NCI-H82 (cell line): ENCODE results near the gene PACSIN1.
A peak's percentile ranks its signal among the peaks of the same experiment; 100 is the strongest.

ENCODE experiments used
- DNase-seq: peaks from one replicate; lab custom pipeline; 2025; lab: John Stamatoyannopoulos, UW

The PACSIN1 gene

DNA sequence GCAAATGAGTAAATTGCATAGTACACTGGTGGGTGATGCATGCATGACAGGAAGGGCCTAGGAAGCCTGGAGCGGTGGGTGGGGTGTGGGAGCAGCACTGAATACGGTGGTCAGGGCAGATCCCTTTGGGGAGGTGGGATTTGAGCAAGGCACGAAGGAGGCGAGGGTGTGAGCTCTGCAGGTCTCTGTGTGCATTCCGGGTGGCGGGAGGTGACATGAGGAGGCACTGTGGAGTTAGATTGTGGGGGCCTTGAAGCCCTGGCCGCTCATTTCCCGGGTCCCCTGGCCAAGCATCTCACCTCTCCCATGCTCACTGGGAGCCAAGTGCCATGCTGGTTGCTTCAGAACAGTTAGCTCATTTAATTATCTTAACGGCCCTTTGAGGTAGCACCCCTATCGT is 96.5 kb downstream of the PACSIN1 start:
- DNase-seq, result no peak

DNA sequence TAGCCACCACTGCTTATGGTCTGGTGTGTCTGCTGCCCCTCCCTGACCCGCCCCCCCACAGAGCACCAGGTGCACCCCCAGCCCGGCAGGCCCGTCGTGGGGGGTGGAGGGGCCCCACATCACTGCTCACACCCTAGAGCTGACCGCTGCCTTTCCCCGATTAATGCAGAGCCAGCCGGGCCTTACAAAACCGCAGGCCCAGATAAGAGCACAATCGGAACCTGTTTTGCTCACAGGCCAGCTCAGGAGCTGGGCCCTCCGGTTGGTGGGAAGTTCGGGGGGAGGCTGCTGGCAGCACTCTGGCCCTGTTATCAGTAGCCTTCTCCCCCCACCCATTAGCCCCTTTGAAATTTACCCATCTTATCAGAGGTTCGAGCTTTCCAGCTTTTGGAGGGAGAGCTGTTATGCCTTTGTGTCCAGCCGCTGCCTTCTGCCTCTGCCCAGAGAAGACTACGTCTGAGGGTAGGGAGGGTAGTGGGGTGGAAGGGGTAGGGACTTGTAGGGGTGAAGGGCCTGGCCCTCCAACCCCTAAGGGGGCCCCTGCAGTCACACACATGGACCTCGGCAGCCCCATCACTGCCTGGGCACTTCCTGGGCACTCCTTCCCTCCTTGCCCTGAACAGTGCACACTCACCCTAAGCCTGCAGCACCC is 97.1 kb downstream of the PACSIN1 start:
- DNase-seq, result no peak

DNA sequence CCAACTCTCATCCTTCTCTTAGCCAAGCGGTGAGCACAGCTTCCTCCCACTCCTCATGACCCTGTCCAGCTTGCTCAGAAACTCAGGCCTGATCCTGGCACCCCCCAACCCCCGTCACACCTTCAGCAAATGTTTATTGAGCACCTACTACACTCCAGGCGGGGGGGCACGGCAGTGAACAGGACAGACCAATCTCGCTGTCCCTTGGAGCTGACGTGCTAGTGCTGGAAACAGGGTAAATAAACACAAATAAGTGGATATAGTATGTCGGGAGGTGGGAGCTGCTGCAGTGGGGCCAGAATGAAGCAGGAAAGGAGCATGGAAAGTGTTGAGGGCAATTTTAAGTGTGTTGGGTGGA is 97.6 kb downstream of the PACSIN1 start:
- no peak for DNase-seq

DNA sequence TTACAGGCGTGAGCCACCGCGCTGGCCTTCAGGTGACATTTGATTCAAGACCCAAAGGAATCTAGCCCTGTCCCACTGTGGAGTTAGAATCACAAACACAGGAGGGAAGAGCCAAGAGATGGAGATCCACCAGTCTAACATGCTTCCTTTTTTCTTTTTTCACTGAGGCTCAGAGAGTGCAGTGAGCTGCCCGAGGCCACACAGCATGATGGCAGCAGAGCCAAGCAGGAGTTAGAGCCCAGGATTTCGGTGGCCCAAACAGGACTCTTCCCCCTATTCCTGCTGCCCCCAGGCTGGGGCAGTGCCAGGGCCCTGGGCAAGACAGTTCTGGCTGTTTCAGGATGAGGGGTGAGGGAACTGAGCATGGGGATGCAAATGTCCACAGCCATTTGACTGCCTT is 98.3 kb downstream of the PACSIN1 start:
- no peak for DNase-seq

DNA sequence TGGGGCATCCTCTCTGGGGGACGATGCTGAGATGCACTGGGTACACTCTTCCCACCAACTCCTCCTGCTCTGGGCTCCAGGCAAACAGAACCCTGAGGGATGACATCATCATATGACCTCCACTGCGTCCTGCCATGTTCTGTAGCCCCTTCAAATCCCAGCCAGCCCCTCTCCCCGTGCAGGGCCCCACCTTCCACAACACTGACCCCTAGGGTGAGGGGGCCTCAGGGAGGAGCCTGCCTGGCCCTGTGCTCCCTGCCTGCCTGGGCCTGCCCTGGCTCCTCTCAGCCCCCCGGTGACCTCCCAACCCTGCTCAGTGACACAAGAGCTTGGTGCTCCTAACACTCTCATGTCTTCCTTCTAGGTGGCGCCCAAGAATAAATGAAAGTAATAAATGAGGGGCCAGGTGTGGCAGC is 99.9 kb downstream of the PACSIN1 start:
- DNase-seq, result peak; percentile 56

DNA sequence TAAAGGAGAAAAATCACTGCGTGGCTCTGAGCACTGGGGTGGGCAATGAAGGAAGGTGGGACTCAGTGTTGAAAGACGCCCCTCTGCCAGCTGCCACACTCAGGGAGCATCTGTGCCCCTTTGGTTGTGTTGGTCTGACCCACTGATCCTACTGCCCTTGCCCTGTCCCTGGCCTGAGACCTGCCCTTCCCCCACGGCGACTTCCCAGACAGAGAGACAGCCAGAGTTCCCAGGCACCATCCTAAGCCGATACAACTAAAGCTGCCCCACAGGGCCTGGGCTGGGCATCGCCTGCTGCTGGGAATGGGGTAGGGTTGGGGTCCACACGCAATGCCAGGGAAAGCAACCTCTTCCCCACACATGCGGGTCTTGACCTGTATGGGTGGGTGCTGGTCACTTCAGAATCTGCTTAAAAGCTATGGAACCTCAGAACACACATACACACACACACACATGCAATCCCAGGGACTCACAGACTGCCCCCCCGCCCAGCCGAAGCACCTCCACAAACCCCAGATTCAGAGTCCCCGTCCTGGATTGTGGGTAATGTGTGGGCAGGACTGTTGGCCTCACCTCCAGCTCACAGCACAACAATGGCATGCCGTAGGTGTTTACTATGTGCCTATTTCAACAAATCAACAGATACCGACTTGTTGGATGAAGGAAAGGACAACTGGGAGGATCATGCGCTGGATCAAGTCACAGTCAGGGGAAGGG is 101.1 kb downstream of the PACSIN1 start:
- DNase-seq, result no peak

DNA sequence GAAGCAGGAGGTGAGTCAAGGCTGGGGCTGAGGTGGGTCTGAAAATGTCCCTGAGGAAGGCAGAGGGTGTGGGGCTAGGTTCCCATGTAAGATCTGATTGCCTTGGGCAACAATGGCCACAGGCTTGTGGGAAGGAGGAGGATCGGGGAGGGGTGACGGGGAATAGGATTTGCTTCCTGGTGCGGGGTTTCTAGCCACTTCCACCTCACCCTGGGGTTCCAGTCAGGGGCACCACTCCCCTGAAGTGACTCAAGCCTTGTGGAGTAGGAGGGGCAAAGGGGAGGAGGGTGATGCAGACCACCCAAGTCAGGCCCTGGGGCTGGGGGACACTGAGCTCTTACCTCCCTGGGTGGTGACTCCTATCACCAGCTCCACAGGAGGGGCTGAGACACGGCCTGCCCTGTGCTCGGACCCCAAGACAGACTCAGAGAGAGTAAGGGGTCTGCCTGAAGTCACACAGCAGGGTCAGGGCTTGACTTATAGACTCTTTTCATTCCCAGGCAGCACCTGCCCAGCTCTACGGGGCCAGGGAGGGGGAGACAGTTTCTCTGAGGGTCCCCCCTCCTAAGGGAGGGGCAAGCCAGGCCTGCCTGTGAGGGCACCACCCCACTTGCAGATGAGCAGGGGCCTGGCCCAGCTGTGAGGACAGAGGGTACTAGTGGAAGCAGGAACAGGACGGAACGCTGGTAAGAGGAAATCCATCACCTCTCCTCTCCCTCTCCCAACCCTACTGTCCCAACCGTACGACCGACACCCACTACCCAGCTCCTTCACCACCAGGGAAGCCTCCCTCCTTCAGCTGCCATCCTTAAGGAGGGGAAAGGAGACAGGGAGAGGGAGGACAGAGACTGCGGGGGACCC is 102.7 kb downstream of the PACSIN1 start:
- no peak for DNase-seq

DNA sequence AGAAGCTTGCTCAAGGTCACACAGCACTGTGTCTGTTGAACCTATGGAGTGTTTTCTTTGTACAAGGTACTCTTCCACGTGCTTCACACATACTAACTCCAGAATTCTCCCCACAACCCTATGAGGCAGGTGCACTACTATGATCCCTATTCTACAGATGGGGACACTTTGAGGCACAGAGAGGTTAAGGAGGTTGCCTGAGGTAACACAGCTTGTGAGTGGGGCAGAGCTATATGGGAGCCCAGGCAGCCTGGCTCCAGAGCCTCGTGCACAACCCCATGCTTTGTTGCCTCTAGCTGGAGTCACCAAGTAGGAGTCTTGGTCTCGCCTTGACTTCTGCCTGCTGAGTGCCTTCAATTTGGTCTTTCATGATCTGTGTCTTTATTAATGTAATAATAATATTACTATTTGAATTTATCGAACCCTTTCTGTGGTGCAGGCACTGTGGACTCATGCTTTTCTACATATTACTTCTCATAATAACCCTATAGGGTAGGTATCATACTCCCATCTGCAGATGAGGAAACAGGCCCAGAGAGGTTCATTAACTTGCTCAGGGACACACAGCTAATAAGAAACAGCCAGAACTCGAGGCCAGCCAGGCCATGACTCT is 103.6 kb downstream of the PACSIN1 start:
- DNase-seq, result no peak

DNA sequence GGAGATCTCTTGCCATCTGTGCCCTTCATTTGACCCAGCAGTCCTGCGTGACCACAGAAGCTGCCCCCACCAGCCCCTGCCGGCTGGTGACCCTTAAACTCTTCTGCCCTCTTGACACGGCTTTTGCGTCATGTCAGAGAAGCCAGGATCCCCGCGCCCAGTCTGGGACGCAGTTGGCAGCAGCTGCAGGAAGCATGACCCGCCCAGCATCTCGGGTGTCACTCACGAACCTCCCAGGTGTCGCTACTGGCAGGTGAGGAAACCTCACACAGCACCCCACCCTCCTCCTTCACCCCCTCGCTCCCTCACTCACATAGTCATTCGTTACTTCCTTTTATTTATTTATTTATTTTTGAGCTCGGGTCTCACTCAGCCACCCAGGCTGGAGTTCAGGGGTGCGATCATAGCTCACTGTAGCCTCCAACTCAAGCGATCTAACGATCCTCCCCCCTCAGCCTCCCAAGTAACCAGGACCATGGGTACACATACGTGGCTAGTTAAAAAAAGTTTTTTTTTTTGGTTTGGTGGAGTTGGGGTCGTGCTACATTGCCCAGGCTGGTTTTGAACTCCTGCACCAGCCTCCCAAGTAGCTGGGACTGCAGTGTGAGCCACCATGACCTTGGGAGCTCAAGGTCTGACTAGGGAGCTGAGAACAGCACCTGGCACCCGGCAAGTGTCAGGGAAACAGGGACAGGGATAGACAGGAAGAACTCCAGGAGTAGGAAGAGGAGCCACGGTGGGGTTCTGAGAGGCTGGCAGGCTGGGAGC is 104.4 kb downstream of the PACSIN1 start:
- DNase-seq, result no peak

DNA sequence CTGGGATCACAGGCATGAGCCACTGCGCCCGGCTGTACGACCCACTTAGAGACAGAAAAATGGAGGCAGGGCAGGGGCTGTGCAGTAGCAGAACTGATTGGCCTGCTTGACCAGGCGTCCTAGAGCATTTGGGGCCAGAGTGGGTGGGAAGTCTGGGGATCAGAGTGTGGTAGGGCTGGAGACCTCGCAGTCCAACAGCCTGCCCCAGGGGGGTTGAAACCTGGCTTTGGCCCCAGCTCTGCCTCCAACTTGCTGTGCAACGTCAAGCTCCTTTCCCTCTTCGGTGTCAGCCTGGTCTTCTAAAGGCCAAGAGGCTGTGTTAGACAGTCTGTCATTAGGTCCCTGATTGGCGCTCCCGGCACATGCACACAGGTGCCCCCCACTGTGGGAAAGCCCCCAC is 105.5 kb downstream of the PACSIN1 start:
- DNase-seq, result no peak

DNA sequence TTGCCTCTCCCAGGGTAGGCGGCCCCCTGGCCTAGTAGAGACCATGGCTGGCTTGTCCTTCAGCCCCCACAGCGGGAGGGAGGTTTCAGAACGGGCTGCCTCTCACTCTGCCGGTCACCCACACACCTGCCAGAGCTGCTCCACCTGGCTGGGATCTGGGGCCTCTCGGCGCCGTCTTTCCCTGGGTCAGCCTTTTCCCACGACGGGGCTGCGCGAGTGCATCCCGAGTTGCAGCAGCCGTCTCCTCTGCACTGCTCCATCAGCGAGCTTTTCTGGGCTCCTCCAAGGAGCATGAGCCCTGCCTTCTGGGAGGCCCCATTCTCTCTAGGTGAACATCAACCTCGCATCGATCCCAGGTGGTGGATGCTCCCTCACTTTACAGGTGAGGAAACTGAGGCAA is 106.1 kb downstream of the PACSIN1 start:
- no peak for DNase-seq

DNA sequence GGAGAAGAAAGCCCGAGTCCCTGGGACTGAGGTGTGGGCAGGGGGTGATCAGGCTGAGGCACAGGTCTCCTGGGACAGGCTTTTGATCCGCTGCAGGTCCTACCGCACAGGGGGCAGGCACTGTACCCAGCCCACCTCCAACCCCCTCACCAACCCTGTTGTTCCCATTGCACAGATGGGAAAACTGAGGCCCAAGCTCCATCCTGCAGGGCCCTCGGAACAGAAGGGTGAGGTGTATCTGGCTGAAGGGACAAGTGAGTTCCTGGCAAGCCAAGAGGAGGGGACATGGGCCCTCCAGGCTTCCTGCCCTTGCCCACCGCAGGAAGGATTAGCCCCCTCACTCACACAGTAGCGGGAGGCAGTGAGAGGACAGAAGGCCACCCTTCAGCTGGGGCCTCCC is 106.7 kb downstream of the PACSIN1 start:
- no peak for DNase-seq

DNA sequence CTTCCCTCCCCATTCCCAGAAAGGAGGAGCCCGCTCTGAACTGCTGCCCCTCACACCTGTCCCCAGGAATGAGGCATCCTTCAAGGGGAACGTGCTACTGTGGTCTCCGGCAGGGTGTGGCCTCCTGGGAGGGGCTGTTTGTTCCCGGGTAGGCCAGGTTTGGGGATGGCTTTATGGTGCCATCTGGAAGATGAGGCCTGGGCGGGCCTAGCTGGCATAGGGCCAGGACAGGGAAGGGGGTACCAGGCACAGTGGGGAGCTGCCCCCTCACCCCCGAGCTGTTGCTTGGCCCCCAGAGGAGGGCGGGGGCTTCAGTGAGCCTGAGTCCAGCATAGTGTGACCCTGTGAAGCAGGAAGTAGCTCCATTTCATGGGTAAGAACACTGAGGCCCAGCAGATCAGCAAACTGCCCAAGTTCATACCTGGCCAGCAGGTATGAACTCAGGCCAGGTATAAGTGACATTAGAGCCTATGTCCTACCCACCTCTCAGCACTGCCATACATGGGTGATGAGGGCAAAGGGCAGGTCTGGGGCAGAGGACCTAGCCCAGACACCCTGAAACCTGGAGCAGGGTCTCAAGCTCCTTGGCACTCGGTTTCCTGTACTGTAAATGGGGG is 107.8 kb downstream of the PACSIN1 start:
- no peak for DNase-seq

DNA sequence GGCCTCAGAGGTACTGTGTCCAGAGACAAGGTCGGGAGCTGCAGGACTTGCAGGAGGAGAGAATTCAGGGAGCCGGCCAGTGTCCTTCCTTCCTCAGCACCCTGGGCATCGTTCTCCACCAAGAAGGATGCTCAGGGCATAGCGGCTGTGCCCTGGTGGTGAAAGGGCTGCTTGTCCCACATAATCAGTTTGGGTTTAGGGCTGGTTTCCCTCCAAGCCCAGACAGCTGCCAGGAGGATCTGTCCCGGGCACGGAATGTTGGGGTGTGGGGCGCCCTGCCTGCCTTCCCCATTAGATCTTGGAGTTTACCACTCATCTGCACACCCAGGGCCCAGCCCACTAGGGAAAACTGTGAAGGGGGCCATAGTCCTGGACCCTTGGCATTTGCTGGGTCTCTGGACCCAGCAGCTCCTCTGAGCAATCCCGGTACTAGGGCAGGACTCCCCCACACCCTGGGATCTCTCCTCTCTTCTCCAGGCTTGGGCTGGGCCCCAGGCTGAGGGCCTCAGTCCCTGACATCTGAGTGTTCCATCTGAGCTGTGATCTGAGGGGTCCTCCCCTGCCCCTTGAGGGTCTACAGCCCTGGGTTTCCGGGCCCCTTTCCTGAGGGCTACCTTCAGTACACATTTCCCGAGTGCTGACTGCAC is 108.9 kb downstream of the PACSIN1 start:
- DNase-seq, result no peak

DNA sequence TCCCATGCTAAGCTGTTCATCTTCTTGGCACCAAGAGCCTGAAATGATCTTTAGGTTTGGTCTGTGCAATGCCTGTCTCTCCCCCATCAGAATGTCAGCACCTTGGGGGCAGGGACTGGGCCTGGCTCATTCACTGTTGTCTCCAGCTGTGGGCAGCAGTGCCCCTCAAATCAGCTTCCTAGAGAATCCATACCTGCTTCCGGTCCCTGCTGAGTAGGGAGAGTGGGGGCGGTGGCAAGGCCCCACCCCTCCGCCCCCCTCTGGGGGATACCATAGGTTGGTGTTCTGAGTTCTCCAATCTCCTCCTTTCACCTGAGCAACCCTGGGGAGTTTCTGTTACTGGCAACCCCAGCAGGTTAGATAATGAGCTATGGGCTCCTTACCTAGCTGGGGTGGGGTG is 109.5 kb downstream of the PACSIN1 start:
- DNase-seq, result no peak

DNA sequence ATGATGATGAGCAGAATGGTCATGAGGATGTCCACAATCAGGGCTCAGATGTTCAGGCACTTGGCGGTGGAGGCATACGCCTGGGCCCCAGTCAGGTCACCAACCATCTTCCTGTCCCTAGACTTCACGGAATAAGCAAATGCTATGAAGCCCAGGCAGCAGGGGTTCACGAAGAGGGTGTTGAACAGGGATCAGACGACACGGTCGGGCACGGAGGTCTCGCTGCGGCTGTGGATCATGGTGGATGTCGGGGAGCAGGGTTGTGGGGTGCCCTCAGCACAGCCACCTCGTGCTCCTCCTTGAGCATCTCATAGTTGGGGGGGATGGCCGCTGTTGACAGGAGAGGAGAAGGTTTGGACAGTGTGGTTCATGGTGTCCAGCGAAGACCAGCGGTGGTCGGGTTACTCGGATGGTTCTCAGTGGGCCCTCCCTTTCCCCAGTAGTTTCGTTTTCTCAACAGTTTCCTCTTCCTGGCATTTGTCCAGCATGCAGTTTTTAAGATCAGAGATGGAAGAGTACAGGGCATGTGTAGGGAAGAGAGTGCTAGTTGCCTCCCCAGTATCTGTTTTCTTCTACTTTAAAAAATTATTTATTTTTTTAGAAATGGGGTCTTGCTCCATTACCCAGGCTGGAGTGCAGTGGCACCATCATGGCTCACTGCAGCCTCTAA is 110.5 kb downstream of the PACSIN1 start:
- no peak for DNase-seq

DNA sequence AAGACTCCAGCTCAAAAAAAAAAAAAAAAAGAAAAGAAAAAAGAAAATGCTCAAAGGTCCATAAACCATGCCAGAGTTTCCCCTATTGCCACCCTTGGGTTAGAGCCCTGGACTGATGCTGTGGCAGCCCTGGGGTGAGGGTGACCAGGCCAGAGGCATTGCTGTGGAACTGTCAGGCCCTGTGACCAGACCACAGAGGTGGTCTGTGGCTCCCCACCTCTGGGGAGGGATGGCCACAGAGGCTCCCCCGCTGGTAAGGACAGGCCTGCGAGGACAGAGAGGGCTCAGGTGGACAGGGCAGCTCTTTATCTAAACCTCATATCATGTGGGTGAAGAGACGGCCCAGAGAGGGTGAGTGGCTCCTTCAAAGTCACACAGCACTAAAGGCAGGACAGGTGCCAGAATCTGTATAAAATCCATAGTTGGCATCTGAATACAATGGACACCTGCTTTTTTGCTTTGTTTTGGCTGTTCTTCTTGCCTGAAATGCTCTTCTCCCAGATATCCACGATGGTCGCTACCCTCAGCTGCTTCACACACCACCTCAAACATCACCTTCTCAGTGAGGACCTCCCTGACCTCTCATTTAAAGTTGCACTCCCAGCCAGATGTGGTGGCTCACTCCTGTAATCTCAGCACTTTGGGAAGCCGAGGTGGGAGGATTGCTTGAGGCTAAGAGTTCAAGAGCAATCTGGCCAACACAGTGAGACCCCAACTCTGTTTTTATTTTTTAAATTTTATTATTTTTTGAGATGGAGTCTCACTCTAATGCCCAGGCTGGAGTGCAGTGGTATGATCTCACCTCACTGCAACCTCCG is 112.8 kb downstream of the PACSIN1 start:
- DNase-seq, result no peak

DNA sequence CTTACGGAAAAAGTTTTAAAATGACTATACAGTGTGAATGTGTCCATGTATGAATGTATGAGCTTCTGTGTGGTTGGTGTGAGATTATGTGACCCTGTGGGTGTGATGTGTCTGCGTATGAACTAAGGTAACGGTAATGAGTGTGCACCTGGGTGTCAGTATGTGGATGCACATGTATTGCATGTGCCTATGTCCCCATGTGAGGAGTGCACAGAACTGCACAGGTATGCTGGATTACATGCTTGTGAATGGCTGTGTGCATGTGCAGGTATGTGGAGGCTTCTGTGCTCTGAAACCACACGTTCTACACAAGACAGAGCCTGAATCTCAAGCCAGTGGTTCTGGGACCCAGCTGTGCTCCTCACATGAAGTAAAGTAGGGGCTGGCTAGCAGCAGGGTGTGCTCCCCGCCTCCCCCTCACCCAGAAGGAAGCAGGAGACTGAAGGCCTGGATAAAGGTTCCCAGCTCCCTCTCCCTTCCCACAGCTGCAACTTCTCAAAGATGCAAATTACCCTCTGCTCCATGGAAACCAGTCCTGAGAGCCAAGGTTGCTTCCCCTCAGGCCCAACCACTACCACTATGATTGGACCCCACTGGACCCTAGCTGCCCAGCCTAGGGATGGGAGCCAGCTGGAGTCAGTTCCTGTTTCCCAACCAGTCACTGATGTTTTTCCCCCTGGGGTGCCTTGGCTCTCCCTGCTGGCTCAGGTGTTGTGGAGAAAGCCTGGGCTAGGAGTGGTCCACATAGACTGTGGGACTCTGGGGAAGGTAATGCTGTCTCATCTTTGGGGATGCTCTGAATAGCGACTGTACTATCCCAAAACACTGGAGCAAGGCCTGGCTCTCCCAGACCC is 115.1 kb downstream of the PACSIN1 start:
- no peak for DNase-seq

DNA sequence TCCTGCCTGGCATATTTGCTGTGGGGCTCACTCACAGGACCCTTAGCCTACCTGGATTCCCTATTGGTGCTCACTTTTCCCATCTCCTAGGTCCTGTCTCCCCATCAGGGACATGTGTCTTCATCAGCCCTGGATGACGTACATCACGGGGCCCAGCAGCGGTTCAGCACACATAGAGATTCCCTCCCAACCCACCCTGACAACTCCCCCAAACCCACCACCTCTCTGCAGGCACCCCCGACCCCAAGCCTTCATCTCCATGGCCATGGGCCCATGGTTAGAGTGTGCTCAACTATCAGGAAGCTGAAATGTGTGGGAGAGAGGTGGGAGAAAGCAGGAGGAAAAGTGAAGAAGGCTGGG is 115.7 kb downstream of the PACSIN1 start:
- no peak for DNase-seq
